ENCODE measurements around the gene TMEM239. TPM values are rescaled to one million over a fixed set of nuclear protein-coding genes. Genes with fewer than 3 reads are reported as not detected.

TMEM239 gene
- total RNA-seq, 4 donors from 2014 or later: not detected

GRCh38 chr20:2795451-2795850 is 20.7 kb upstream of the TMEM239 start:
- H3K27me3 ChIP-seq: peaks cover 27 to 37% (median 28%) of the 10 kb centered on the region in 3 donors
- intact Hi-C loops (cut with DNase I; ENCODE audit: low total_unique reads): no loop called here

GRCh38 chr20:2796011-2796660 is 20.0 kb upstream of the TMEM239 start:
- no peak for TF ChIP-seq CTCF (IDR thresholded peaks at IDR 0.05 in 4 of 5, conservative IDR thresholded peaks at IDR 0.05 in 1 of 5)
- no peak for TF ChIP-seq POLR2A (IDR thresholded peaks at IDR 0.05)
- no peak for ATAC-seq
- Histone ChIP-seq H3K36me3 (no peaks in the 10 kb centered on the region), H3K27me3 (peaks cover 34 to 43% (median 34%) of the 10 kb centered on the region in 3 donors), H3K9me3 (peaks cover 0 to 4% (median 0%) of the 10 kb centered on the region in 3 donors), H3K4me1 (peaks cover 0 to 6% of the 10 kb centered on the region in 2 donors), H3K27ac (no peak overlapping the region), H3K4me3 (no peak overlapping the region)
- no peak for DNase-seq
- intact Hi-C loops (cut with DNase I; ENCODE audit: low total_unique reads): no loop called here
- in situ Hi-C loops (cut with MboI; ENCODE audit: low sequenced_read_pairs in 4 of 4): no loop called here

More at GRCh38 chr20:2795451-2795850, 20.7 kb upstream of the TMEM239 start:
- TF ChIP-seq POLR2A (IDR thresholded peaks at IDR 0.05) (no peak), CTCF (IDR thresholded peaks at IDR 0.05 in 4 of 5, conservative IDR thresholded peaks at IDR 0.05 in 1 of 5) (no peak)
- no peak for ATAC-seq
- H3K4me1 ChIP-seq: peaks cover 0 to 6% of the 10 kb centered on the region in 2 donors
- no peaks in the 10 kb centered on the region for H3K36me3 ChIP-seq
- DNase-seq: no peak
- H3K27ac ChIP-seq: no peak overlapping the region
- H3K4me3 ChIP-seq: no peak overlapping the region
- in situ Hi-C loops (cut with MboI; ENCODE audit: low sequenced_read_pairs in 4 of 4): no loop called here
- H3K9me3 ChIP-seq: no peaks in the 10 kb centered on the region

GRCh38 chr20:2797136-2797983 is 18.8 kb upstream of the TMEM239 start:
- no peak overlapping the region for H3K4me3 ChIP-seq
- peaks cover 0 to 7% (median 0%) of the 10 kb centered on the region in 3 donors for H3K9me3 ChIP-seq
- peaks cover 40 to 56% (median 46%) of the 10 kb centered on the region in 3 donors for H3K27me3 ChIP-seq
- in situ Hi-C loops (cut with MboI; ENCODE audit: low sequenced_read_pairs in 4 of 4) (no loop called here), intact Hi-C loops (cut with DNase I; ENCODE audit: low total_unique reads) (no loop called here)
- ATAC-seq (no peak), DNase-seq (no peak)
- peaks cover 0 to 6% of the 10 kb centered on the region in 2 donors for H3K4me1 ChIP-seq
- TF ChIP-seq POLR2A (IDR thresholded peaks at IDR 0.05): no peak
- TF ChIP-seq CTCF (IDR thresholded peaks at IDR 0.05 in 4 of 5, conservative IDR thresholded peaks at IDR 0.05 in 1 of 5): no peak
- H3K36me3 ChIP-seq: no peaks in the 10 kb centered on the region
- H3K27ac ChIP-seq: no peak overlapping the region

GRCh38 chr20:2798095-2798805 is 17.9 kb upstream of the TMEM239 start:
- H3K4me3 ChIP-seq: no peak overlapping the region
- H3K27ac ChIP-seq: no peak overlapping the region
- no peak for DNase-seq
- ATAC-seq: no peak
- no peaks in the 10 kb centered on the region for H3K36me3 ChIP-seq
- in situ Hi-C loops (cut with MboI; ENCODE audit: low sequenced_read_pairs in 4 of 4) (no loop called here), intact Hi-C loops (cut with DNase I; ENCODE audit: low total_unique reads) (no loop called here)
- H3K27me3 ChIP-seq: peaks cover 40 to 57% (median 48%) of the 10 kb centered on the region in 3 donors
- TF ChIP-seq CTCF (IDR thresholded peaks at IDR 0.05 in 4 of 5, conservative IDR thresholded peaks at IDR 0.05 in 1 of 5): no peak
- no peak for TF ChIP-seq POLR2A (IDR thresholded peaks at IDR 0.05)
- H3K9me3 ChIP-seq: peaks cover 0 to 7% (median 0%) of the 10 kb centered on the region in 3 donors
- peaks cover 0 to 6% of the 10 kb centered on the region in 2 donors for H3K4me1 ChIP-seq
